Coronary artery (tissue), 2 donors: ENCODE results near the gene USB1.

Source experiments
- DNase-seq: peaks from one replicate; pipeline ENCODE4 v3.0.0-alpha.2; 2017; ENCODE audit warnings: low spot score
- H3K27ac ChIP-seq, 2 donors: fragments of 200-600 bp; sonication (generic); one replicate each; pipeline ENCODE4 v1.5.1; 2016 to 2019
- H3K4me3 ChIP-seq: fragments of 200-600 bp; sonication (generic); 2 replicates; pipeline ENCODE4 v1.5.1; 2016; ENCODE audit warnings: mild to moderate bottlenecking, moderate library complexity
- TF ChIP-seq, protein P1 (sequence below): fragments of 200-600 bp; sonication (generic); IDR thresholded peaks from one replicate; pipeline ENCODE4 v1.5.1; 2019; ENCODE audit warnings: antibody characterized with exemption

USB1 gene

GRCh38 chr16:58029410-58029809, 28.2 kb downstream of the USB1 start:
- H3K4me3 ChIP-seq: no peak overlapping the region
- H3K27ac ChIP-seq: no peak overlapping the region
- no peak for DNase-seq
- TF ChIP-seq, protein P1, sequence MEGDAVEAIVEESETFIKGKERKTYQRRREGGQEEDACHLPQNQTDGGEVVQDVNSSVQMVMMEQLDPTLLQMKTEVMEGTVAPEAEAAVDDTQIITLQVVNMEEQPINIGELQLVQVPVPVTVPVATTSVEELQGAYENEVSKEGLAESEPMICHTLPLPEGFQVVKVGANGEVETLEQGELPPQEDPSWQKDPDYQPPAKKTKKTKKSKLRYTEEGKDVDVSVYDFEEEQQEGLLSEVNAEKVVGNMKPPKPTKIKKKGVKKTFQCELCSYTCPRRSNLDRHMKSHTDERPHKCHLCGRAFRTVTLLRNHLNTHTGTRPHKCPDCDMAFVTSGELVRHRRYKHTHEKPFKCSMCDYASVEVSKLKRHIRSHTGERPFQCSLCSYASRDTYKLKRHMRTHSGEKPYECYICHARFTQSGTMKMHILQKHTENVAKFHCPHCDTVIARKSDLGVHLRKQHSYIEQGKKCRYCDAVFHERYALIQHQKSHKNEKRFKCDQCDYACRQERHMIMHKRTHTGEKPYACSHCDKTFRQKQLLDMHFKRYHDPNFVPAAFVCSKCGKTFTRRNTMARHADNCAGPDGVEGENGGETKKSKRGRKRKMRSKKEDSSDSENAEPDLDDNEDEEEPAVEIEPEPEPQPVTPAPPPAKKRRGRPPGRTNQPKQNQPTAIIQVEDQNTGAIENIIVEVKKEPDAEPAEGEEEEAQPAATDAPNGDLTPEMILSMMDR: no peak

DNA sequence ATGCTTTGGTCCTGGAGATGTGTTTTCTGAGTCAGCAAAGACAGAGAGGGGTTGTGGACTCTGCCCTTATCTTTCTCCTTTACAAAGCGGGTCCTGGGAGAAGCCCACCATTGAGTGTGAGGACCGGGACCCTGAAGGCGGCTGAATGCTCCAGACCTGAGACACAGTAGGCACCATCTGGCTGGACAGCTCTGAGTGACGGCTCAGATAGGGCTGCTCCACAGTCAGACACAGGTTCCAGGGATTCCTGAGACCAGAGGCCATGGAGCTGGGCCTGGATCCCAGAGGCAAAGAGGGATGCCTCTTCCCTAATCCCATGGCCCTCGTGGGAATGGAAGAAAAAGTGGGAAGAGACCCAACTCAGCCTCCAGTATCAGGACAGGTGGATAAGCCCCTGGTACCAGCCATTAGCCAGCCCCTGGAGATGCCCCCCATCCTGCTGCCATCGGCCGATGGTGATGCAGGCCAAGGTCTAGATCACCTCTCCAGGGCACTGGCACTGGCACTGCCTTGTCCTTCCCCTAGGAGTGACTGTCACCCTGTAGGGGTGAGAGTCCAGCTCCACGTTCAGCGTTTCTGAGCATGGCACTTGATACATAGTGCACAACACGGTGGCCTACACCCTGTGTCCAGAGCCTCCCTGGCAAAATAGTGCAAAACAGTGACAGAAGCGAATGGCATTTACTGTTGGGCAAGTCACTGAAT, 29.1 kb downstream of the USB1 start:
- H3K4me3 ChIP-seq: no peak overlapping the region
- H3K27ac ChIP-seq: no peak overlapping the region
- no peak for DNase-seq
- TF ChIP-seq, protein P1: no peak

GRCh38 chr16:58031016-58031800, 30.0 kb downstream of the USB1 start:
- TF ChIP-seq, protein P1: no peak
- no peak for DNase-seq
- Histone ChIP-seq H3K4me3 (no peak overlapping the region), H3K27ac (peak overlapping the region in 1 of 2 donors; percentile 13)

DNA sequence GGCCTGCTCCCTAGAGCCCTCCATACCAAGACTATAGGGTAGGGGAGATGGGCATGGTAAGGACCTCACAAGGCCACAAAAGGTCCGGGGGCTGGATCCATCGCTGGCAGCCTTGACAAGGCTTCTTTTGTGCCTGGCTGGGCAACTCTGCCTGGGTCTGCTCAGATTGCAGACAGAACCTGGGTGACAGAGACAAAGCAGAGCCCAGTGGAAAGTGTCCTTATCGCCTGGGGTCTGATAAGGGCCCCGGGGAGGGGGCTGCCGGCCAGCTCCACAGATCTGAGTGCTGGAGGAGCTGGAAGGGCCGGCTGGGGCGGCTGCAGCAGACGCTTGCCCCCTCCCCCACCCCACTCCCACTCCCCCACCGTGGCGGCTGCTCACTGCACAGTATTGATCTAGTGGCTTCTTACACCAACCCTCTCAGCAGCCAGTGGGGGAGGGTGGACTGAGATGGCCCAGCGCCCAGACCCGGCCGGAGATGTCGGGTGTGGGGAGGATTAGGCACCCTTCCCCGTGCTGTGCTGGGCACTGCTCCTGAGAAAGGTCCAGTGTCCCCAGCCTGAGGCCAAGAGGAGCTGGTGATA, 31.6 kb downstream of the USB1 start:
- TF ChIP-seq, protein P1: no peak
- no peak for DNase-seq
- H3K4me3 ChIP-seq: no peak overlapping the region
- H3K27ac ChIP-seq: no peak overlapping the region

GRCh38 chr16:58034128-58034685, 33.0 kb downstream of the USB1 start:
- DNase-seq: no peak
- Histone ChIP-seq H3K4me3 (no peak overlapping the region), H3K27ac (no peak overlapping the region)
- TF ChIP-seq, protein P1: no peak

DNA sequence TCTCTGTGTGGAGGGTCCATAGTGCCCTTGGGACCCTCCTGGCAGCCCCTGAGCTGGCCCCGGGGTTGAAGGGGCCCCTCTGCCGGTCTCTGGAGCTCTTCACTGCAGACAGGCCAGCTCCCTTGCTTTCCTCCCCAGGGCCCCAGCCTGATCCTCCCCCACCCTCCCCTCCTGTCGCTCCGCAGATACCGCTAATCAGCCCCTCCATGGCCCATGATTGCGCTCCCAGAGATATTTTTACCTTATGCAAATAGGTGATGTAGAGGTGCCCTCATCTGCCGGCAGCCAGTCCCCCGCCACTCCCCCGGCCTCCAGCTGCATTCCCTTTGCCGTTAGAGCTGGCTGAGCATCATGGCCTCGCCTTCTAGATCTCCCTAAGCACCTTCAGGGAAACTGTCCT, 33.6 kb downstream of the USB1 start:
- H3K4me3 ChIP-seq: no peak overlapping the region
- DNase-seq: no peak

More for the DNA sequence above, 33.6 kb downstream of the USB1 start:
- TF ChIP-seq, protein P1: no peak
- no peak overlapping the region for H3K27ac ChIP-seq
